Fibroblast of lung (primary cell): ENCODE results near the gene RNF31. TPM values are rescaled to one million over a fixed set of nuclear protein-coding genes. Genes with fewer than 3 reads are reported as not detected.

Source experiments
- DNase-seq, 2 donors: peaks; one replicate each; pipeline versions ENCODE4 v3.0.0 to v3.0.0-alpha.2; 2010; ENCODE audit warnings: low read depth in 2 of 2
- H2AFZ ChIP-seq: 2 replicates; pipeline ENCODE4 v1.5.1; 2012; ENCODE audit warnings: low read length, control low read depth, inconsistent platforms
- H3K27ac ChIP-seq: 2 replicates; pipeline ENCODE4 v1.5.1; 2011; ENCODE audit warnings: low read length, control low read depth; ENCODE audit not compliant: insufficient read depth
- H3K27me3 ChIP-seq: 2 replicates; pipeline ENCODE4 v1.5.1; 2011; ENCODE audit warnings: mild to moderate bottlenecking, low read length; ENCODE audit not compliant: control insufficient read depth, insufficient read depth
- H3K36me3 ChIP-seq: 2 replicates; pipeline ENCODE4 v1.5.1; 2011; ENCODE audit warnings: low read length; ENCODE audit not compliant: control insufficient read depth, insufficient read depth
- H3K4me1 ChIP-seq: 2 replicates; pipeline ENCODE4 v1.5.1; 2011; ENCODE audit warnings: low read length; ENCODE audit not compliant: control insufficient read depth, insufficient read depth; ENCODE audit errors: extremely low read depth
- H3K4me2 ChIP-seq: 2 replicates; pipeline ENCODE4 v1.5.1; 2011; ENCODE audit warnings: low read length, control low read depth; ENCODE audit not compliant: insufficient read depth; ENCODE audit errors: extremely low read depth
- H3K4me3 ChIP-seq, 4 experiments: fragments of 200-600 bp in 1 of 4; sonication (generic) in 1 of 4; replicated peaks in 1 of 4; 2 replicates each; pipeline ENCODE4 v1.5.1; 2011 to 2016; ENCODE audit warnings: low read length in 4 of 4, low read depth in 3 of 4, mild to moderate bottlenecking in 3 of 4, control low read depth in 2 of 4, inconsistent platforms in 1 of 4, mixed read lengths in 1 of 4; ENCODE audit not compliant: insufficient read depth in 1 of 4; ENCODE audit errors: control extremely low read depth in 1 of 4
- H3K79me2 ChIP-seq: 2 replicates; pipeline ENCODE4 v1.5.1; 2012; ENCODE audit warnings: mild to moderate bottlenecking, low read length, inconsistent platforms; ENCODE audit not compliant: control insufficient read depth, insufficient read depth
- H3K9ac ChIP-seq: 2 replicates; pipeline ENCODE4 v1.5.1; 2011; ENCODE audit warnings: mild to moderate bottlenecking, low read length, control low read depth; ENCODE audit not compliant: insufficient read depth
- H3K9me3 ChIP-seq: 2 replicates; pipeline ENCODE4 v1.5.1; 2012; ENCODE audit warnings: low read depth, low read length; ENCODE audit not compliant: control insufficient read depth, insufficient read depth
- H4K20me1 ChIP-seq: 2 replicates; pipeline ENCODE4 v1.5.1; 2011; ENCODE audit warnings: low read length; ENCODE audit not compliant: control insufficient read depth, insufficient read depth; ENCODE audit errors: extremely low read depth
- CTCF ChIP-seq, 2 donors: IDR thresholded peaks in 1 of 2; conservative IDR thresholded peaks in 1 of 2; 1 replicate in 1 of 2; 2 replicates in 1 of 2; pipeline ENCODE4 v1.5.1; 2011 to 2012; ENCODE audit warnings: low read length in 2 of 2, control low read depth in 1 of 2, inconsistent platforms in 1 of 2, low read depth in 1 of 2, mild to moderate bottlenecking in 1 of 2
- EZH2 ChIP-seq: IDR thresholded peaks from 2 replicates; pipeline ENCODE4 v1.5.1; 2012; ENCODE audit warnings: low read length, control low read depth, mild to moderate bottlenecking; ENCODE audit errors: missing control alignments
- polyA plus RNA-seq, 2 donors: library from polyadenylated mRNA; depleted of rRNA in 1 of 2; stranded (reverse) in 1 of 2; unstranded in 1 of 2; fragments of >200 nt; gene quantifications; 2 replicates each; pipeline ENCODE4 v1.2.1, GENCODE V29; 2011 to 2012; ENCODE audit warnings: missing spikeins in 1 of 2
- total RNA-seq: library from RNA; depleted of rRNA; stranded (reverse); fragments of >200 nt; gene quantifications from 2 replicates; pipeline ENCODE4 v1.2.1, GENCODE V29; 2014

The RNF31 gene
- total and polyA plus RNA-seq, 2 donors (not counting 1 experiment from before 2014, with no cell fraction given): 9.2 to 25.4 TPM

GRCh38 chr14:24172871-24173281, 25.6 kb downstream of the RNF31 start:
- H3K36me3 ChIP-seq: peaks cover 11% of the 10 kb centered on the region
- H3K4me1 ChIP-seq: no peaks in the 10 kb centered on the region
- H3K79me2 ChIP-seq: no peaks in the 10 kb centered on the region
- no peak overlapping the region for H3K27ac ChIP-seq
- no peaks in the 10 kb centered on the region for H4K20me1 ChIP-seq
- H3K4me3 ChIP-seq: no peak overlapping the region
- DNase-seq: no peak
- H3K9me3 ChIP-seq: no peaks in the 10 kb centered on the region
- TF ChIP-seq CTCF (conservative IDR thresholded peaks at IDR 0.05 in 1 of 2, IDR thresholded peaks at IDR 0.05 in 1 of 2; ENCODE audit: low read depth in 1 of 2, low read length in 2 of 2): no peak
- no peak for TF ChIP-seq EZH2
- H3K27me3 ChIP-seq: no peaks in the 10 kb centered on the region
- no peak overlapping the region for H3K4me2 ChIP-seq
- no peak overlapping the region for H3K9ac ChIP-seq
- no peak overlapping the region for H2AFZ ChIP-seq

GRCh38 chr14:24176599-24176998, 29.3 kb downstream of the RNF31 start:
- Histone ChIP-seq H3K79me2 (no peaks in the 10 kb centered on the region), H3K27me3 (no peaks in the 10 kb centered on the region), H3K4me3 (no peak overlapping the region), H3K36me3 (peaks cover 28% of the 10 kb centered on the region), H3K4me1 (no peaks in the 10 kb centered on the region), H3K9me3 (no peaks in the 10 kb centered on the region), H3K27ac (no peak overlapping the region), H2AFZ (no peak overlapping the region), H3K9ac (no peak overlapping the region), H4K20me1 (no peaks in the 10 kb centered on the region), H3K4me2 (no peak overlapping the region)
- DNase-seq: no peak
- TF ChIP-seq EZH2 (no peak), CTCF (conservative IDR thresholded peaks at IDR 0.05 in 1 of 2, IDR thresholded peaks at IDR 0.05 in 1 of 2; ENCODE audit: low read depth in 1 of 2, low read length in 2 of 2) (no peak)

- Histone ChIP-seq H3K27me3 (no peaks in the 10 kb centered on the region), H4K20me1 (no peaks in the 10 kb centered on the region), H3K4me1 (no peaks in the 10 kb centered on the region), H3K9me3 (no peaks in the 10 kb centered on the region), H3K79me2 (no peaks in the 10 kb centered on the region), H3K4me3 (no peak overlapping the region), H3K9ac (no peak overlapping the region), H2AFZ (no peak overlapping the region), H3K4me2 (no peak overlapping the region), H3K27ac (no peak overlapping the region), H3K36me3 (peaks cover 33% of the 10 kb centered on the region)
- TF ChIP-seq CTCF (conservative IDR thresholded peaks at IDR 0.05 in 1 of 2, IDR thresholded peaks at IDR 0.05 in 1 of 2; ENCODE audit: low read depth in 1 of 2, low read length in 2 of 2): no peak
- TF ChIP-seq EZH2: no peak
- DNase-seq: no peak
These were observed 29.9 kb downstream of the RNF31 start for GRCh38 chr14:24177041-24177825.
